K562 (cell line): ENCODE measurements around the gene CEP250. TPM values are rescaled to one million over a fixed set of nuclear protein-coding genes. Genes with fewer than 3 reads are reported as not detected.

Source experiments
- ATAC-seq: fragments of 200-7000 bp; cut with Tn5 transposase; 3 replicates; pipeline ENCODE4 v1.9.1; 2020; ENCODE audit warnings: moderate library complexity
- BruUV-seq: library from RNA; stranded (reverse); fragments of 400-500 nt; replicated peaks from 2 replicates; lab custom pipeline; 2021; lab: Mats Ljungman, UMichigan
- CTCF ChIA-PET: fragments of 300-600 bp; formaldehyde crosslinking; extraction: SDS; loops from one replicate; lab custom pipeline; 2021; ENCODE audit warnings: low intra/inter-chr PET ratio; lab: Yijun Ruan, JAX
- POLR2A ChIA-PET: fragments of 300-600, 350-650 bp; sonication (Branson Sonifier 250); formaldehyde crosslinking; extraction: SDS; loops from one replicate; lab custom pipeline; 2021; ENCODE audit warnings: antibody characterized with exemption, inconsistent platforms; lab: Yijun Ruan, JAX
- DNase-seq, 4 experiments: peaks; one replicate each; pipeline versions ENCODE4 v3.0.0 to v3.0.0-alpha.2; 2011 to 2018; ENCODE audit warnings: low spot score in 3 of 4, mixed read lengths in 3 of 4; ENCODE audit errors: extremely low read depth in 1 of 4
- FAIRE-seq: peaks from 2 replicates; lab custom pipeline; 2011; peaks lifted over from hg19 to GRCh38; lab: Jason Lieb, UNC
- H2AFZ ChIP-seq: 2 replicates; pipeline ENCODE4 v1.6.0; 2011; ENCODE audit warnings: low read depth, low read length, control low read depth, inconsistent platforms
- H3K27ac ChIP-seq: fragments of 200-600 bp; 3 replicates; pipeline ENCODE4 v1.8.0; 2011; ENCODE audit warnings: low read depth, mild to moderate bottlenecking, control low read depth, inconsistent platforms, low read length, moderate library complexity, mixed read lengths; ENCODE audit errors: extremely low read depth
- H3K27me3 ChIP-seq, 2 experiments: fragments of 300-600 bp in 1 of 2; 2 replicates in 1 of 2; 3 replicates in 1 of 2; pipeline versions ENCODE4 v1.6.0 to v1.8.0; 2011; ENCODE audit warnings: inconsistent platforms in 2 of 2, low read length in 2 of 2, mild to moderate bottlenecking in 1 of 2, mixed read lengths in 1 of 2, moderate library complexity in 1 of 2; ENCODE audit not compliant: control insufficient read depth in 2 of 2, insufficient read depth in 2 of 2
- H3K36me3 ChIP-seq: fragments of 300-600 bp; 3 replicates; pipeline ENCODE4 v1.8.0; 2011; ENCODE audit warnings: mild to moderate bottlenecking, low read length, inconsistent platforms; ENCODE audit not compliant: control insufficient read depth, insufficient read depth
- H3K4me1 ChIP-seq, 2 experiments: fragments of 200-600 bp in 1 of 2; replicated peaks in 1 of 2; 2 replicates in 1 of 2; 3 replicates in 1 of 2; pipeline versions ENCODE4 v1.5.1 to v1.8.0; 2011; ENCODE audit warnings: inconsistent platforms in 2 of 2, low read length in 2 of 2, mild to moderate bottlenecking in 1 of 2, mixed read lengths in 1 of 2, moderate library complexity in 1 of 2; ENCODE audit not compliant: control insufficient read depth in 2 of 2, insufficient read depth in 2 of 2
- H3K4me2 ChIP-seq: 2 replicates; pipeline ENCODE4 v1.6.1; 2011; ENCODE audit warnings: low read length, control low read depth, inconsistent platforms, mixed read lengths; ENCODE audit not compliant: insufficient read depth
- H3K4me3 ChIP-seq: fragments of 200-600 bp; sonication (generic), shearing (Covaris generic); 2 replicates; pipeline ENCODE4 v1.5.1; 2016; ENCODE audit warnings: control low read depth, inconsistent platforms
- H3K79me2 ChIP-seq: fragments of 200-600 bp; 3 replicates; pipeline ENCODE4 v1.8.0; 2011; ENCODE audit warnings: low read length, inconsistent platforms; ENCODE audit not compliant: control insufficient read depth, insufficient read depth
- H3K9ac ChIP-seq, 2 experiments: 2 replicates each; pipeline versions ENCODE4 v1.6.0 to v1.6.1; 2011; ENCODE audit warnings: low read depth in 2 of 2, low read length in 2 of 2, control low read depth in 1 of 2, inconsistent platforms in 1 of 2, mild to moderate bottlenecking in 1 of 2, mixed read lengths in 1 of 2; ENCODE audit not compliant: insufficient read depth in 1 of 2
- H3K9me1 ChIP-seq: one replicate; pipeline ENCODE4 v1.6.0; 2011; ENCODE audit warnings: inconsistent platforms, mild to moderate bottlenecking, low read length, moderate library complexity; ENCODE audit not compliant: control insufficient read depth, insufficient read depth
- H3K9me3 ChIP-seq: replicated peaks from 2 replicates; pipeline ENCODE4 v1.5.1; 2011; ENCODE audit warnings: low read depth, low read length, inconsistent platforms; ENCODE audit not compliant: control insufficient read depth, insufficient read depth
- H4K20me1 ChIP-seq: replicated peaks from 2 replicates; pipeline ENCODE4 v1.6.1; 2011; ENCODE audit warnings: low read length, inconsistent platforms, mixed read lengths; ENCODE audit not compliant: control insufficient read depth, insufficient read depth
- ERF ChIP-seq: fragments of 450-650 bp; formaldehyde crosslinking; IDR thresholded peaks from 2 replicates; pipeline ENCODE4 v1.4.0; 2020; ENCODE audit warnings: mild to moderate bottlenecking, mixed read lengths
- HNRNPK ChIP-seq: fragments of 200-400 bp; formaldehyde crosslinking; IDR thresholded peaks from one replicate; pipeline ENCODE4 v1.6.1; 2018; ENCODE audit warnings: mild to moderate bottlenecking, low read depth, low read length; ENCODE audit not compliant: poor library complexity, severe bottlenecking
- KDM5B ChIP-seq: fragments of 200-600 bp; sonication (generic); IDR thresholded peaks from 2 replicates; pipeline ENCODE4 v1.6.1; 2012; ENCODE audit warnings: low read depth, mild to moderate bottlenecking, moderate library complexity, low read length, control low read depth, inconsistent platforms; ENCODE audit not compliant: insufficient replicate concordance
- RAD21 ChIP-seq, 2 experiments: fragments of 250-450 bp in 1 of 2; fragments of 450-650 bp in 1 of 2; sonication (Bioruptor Pico) in 1 of 2; formaldehyde crosslinking in 1 of 2; IDR thresholded peaks in 1 of 2; conservative IDR thresholded peaks in 1 of 2; 2 replicates each; pipeline versions ENCODE4 v1.4.0 to v1.8.0; 2020 to 2022; ENCODE audit warnings: mild to moderate bottlenecking in 2 of 2, moderate library complexity in 1 of 2
- RBFOX2 ChIP-seq: fragments of 200-400 bp; formaldehyde crosslinking; IDR thresholded peaks from 2 replicates; pipeline ENCODE4 v1.6.1; 2017; ENCODE audit warnings: low read depth, mild to moderate bottlenecking, low read length, moderate library complexity
- SIX5 ChIP-seq, 2 experiments: IDR thresholded peaks; 2 replicates each; pipeline ENCODE4 v1.6.1; 2011; ENCODE audit warnings: low read length in 2 of 2, borderline replicate concordance in 1 of 2, low read depth in 1 of 2, mild to moderate bottlenecking in 1 of 2, moderate library complexity in 1 of 2; ENCODE audit not compliant: insufficient read depth in 1 of 2
- SMAD3 ChIP-seq: fragments of 450-650 bp; formaldehyde crosslinking; conservative IDR thresholded peaks from 2 replicates; pipeline ENCODE4 v1.4.0; 2020; ENCODE audit warnings: mild to moderate bottlenecking
- TRIM24 ChIP-seq, 2 experiments: fragments of 450-650 bp; IDR thresholded peaks; 2 replicates each; pipeline ENCODE4 v1.6.1; 2016
- XRCC3 ChIP-seq: fragments of 450-650 bp; IDR thresholded peaks from 2 replicates; pipeline ENCODE4 v1.6.1; 2017; ENCODE audit warnings: mild to moderate bottlenecking, moderate library complexity
- ZNF644 ChIP-seq: fragments of 200-800 bp; sonication (Bioruptor generic); IDR thresholded peaks from 2 replicates; pipeline ENCODE4 v1.6.1; 2016; ENCODE audit warnings: low read depth, missing genetic modification characterization, missing compliant biosample characterization
- WGBS: fragments of 100-300 bp; shearing (Covaris generic); methylation state at CpG from one replicate; pipeline ENCODE4 v1.1.6; 2016; ENCODE audit warnings: low coverage, mixed read lengths; ENCODE audit not compliant: insufficient coverage; ENCODE audit errors: missing lambda C conversion rate; 5-methylcytosine and 5-hydroxymethylcytosine counted together
- in situ Hi-C: fragments of 300-500 bp; cut with MboI; formaldehyde crosslinking; loops from 4 replicates; pipeline ENCODE4 v1.15.0; 2018; ENCODE audit warnings: inconsistent platforms, mixed read lengths
- intact Hi-C: fragments of 100-400 bp; cut with micrococcal nuclease; formaldehyde crosslinking; loops from 2 replicates; pipeline ENCODE4 v1.14.2; 2022
- polyA plus RNA-seq, 8 experiments: library from polyadenylated mRNA; depleted of rRNA in 4 of 8; stranded (reverse) in 5 of 8; unstranded in 3 of 8; fragments of >200 nt; fragmentation: Nextera tagmentation in 2 of 8; fragmentation: Illumina TruSeq in 1 of 8; extraction: Ambion mirVana in 2 of 8; extraction: Trizol in 1 of 8; gene quantifications; 2 replicates each; pipeline versions ENCODE4 v1.2.1 to v1.2.3, GENCODE V29; 2011 to 2014; ENCODE audit warnings: inconsistent platforms in 1 of 8, missing spikeins in 1 of 8
- total RNA-seq, 7 experiments: library from RNA; depleted of rRNA in 6 of 7; stranded (reverse); fragments of >200 nt in 6 of 7; fragmentation: Illumina TruSeq in 2 of 7; extraction: Trizol in 2 of 7; gene quantifications; 2 replicates each; pipeline versions ENCODE4 v1.2.1 to v1.2.3, GENCODE V29; 2011 to 2021; ENCODE audit warnings: low replicate concordance in 1 of 7
- TF ChIP-seq, protein P1 (sequence below): fragments of 200-800 bp; sonication (Bioruptor generic); IDR thresholded peaks from 2 replicates; pipeline ENCODE4 v1.6.1; 2017; ENCODE audit warnings: missing genetic modification characterization, missing compliant biosample characterization

The CEP250 gene
- total and polyA plus RNA-seq, 9 of the 15 experiments (the other 6 are each of a cell fraction or from before 2014, with no cell fraction given) = 2.5 to 41.9 (median 20.5) TPM

DNA sequence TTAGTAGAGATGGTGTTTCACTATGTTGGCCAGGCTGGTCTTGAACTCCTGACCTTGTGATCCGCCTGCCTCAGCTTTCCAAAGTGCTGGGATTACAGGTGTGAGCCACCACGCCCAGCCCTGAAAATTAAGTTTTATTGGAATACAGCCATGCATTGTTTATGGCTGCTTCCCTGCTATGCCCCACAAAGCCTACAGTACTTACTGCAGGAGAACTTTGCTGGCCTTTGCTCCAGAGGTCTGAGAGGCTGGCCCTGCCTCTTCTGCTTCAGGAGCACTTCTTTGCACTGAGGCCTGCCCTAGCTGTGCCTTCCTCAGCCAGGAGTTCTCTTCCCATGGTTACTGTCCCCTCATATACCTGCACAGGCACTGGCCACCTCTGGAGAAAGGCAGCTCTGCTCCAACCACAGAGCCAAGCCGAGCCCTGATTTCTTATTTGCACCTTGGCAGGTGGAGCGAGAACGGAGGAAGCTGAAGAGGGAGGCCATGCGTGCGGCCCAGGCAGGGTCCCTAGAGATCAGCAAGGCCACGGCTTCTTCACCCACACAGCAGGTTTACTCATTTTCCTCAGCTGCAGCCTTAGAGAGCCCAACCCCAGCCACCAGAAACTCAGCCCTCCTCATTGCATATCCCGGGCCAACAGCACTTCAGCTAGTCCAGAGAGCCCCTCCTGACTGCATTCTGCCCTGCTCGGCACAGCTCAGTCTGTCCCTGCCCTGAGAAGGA, 53.3 kb downstream of the CEP250 start:
- ChIA-PET POLR2A (interaction anchor here (0.6 to 1.2 kb wide), 3 partner anchors 8 to 586 kb away, joined by 3 to 4 read pairs (median 3); no protein-coding TSS in a partner anchor), CTCF (no interaction called here)
- no peak overlapping the region for H3K27ac ChIP-seq
- BruUV-seq = no TSS peak
- H3K79me2 ChIP-seq = no peaks in the 10 kb centered on the region
- H3K9ac ChIP-seq = no peak overlapping the region
- H3K4me3 ChIP-seq = no peak overlapping the region
- in situ Hi-C loops = no loop called here
- H3K9me1 ChIP-seq = no peaks in the 10 kb centered on the region
- DNase-seq (no peak), ATAC-seq (no peak), FAIRE-seq (no peak)
- no peak overlapping the region for H3K4me2 ChIP-seq
- intact Hi-C loops = no loop called here
- no peaks in the 10 kb centered on the region for H3K27me3 ChIP-seq
- H3K36me3 ChIP-seq = peaks cover 64% of the 10 kb centered on the region; the same call in 2 of the 3 replicates
- H2AFZ ChIP-seq = no peak overlapping the region
- no peaks in the 10 kb centered on the region for H3K9me3 ChIP-seq
- WGBS = 87% methylated on average over 9 of the region's 10 CpGs
- H4K20me1 ChIP-seq = peaks cover 10% of the 10 kb centered on the region; the same call in 1 of the 2 replicates
- no peak for TF ChIP-seq ERF (CRISPR knock-in tag)
- no peak for TF ChIP-seq RAD21 (CRISPR knock-in tag; conservative IDR thresholded peaks at IDR 0.05 in 1 of 2, IDR thresholded peaks at IDR 0.05 in 1 of 2)
- TF ChIP-seq SIX5 (IDR thresholded peaks at IDR 0.05; ENCODE audit: borderline replicate concordance in 1 of 2, insufficient read depth in 1 of 2, low read depth in 1 of 2, low read length in 2 of 2) = no peak
- TF ChIP-seq SMAD3 (CRISPR knock-in tag) = no peak
- TF ChIP-seq HNRNPK = no peak
- TF ChIP-seq TRIM24 (IDR thresholded peaks at IDR 0.05) = no peak
- TF ChIP-seq RBFOX2 = no peak
- TF ChIP-seq XRCC3 = no peak
- no peak for TF ChIP-seq ZNF644 (tag)
- TF ChIP-seq, protein P1, sequence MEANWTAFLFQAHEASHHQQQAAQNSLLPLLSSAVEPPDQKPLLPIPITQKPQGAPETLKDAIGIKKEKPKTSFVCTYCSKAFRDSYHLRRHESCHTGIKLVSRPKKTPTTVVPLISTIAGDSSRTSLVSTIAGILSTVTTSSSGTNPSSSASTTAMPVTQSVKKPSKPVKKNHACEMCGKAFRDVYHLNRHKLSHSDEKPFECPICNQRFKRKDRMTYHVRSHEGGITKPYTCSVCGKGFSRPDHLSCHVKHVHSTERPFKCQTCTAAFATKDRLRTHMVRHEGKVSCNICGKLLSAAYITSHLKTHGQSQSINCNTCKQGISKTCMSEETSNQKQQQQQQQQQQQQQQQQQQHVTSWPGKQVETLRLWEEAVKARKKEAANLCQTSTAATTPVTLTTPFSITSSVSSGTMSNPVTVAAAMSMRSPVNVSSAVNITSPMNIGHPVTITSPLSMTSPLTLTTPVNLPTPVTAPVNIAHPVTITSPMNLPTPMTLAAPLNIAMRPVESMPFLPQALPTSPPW (CRISPR knock-in tag) = no peak
- no peak for TF ChIP-seq KDM5B
- H3K4me1 ChIP-seq = peaks cover 0 to 6% of the 10 kb centered on the region in 2 experiments; a peak in 2 of 5 replicates
